ENCODE results near the gene LHFPL2. TPM values are rescaled to one million over a fixed set of nuclear protein-coding genes. Genes with fewer than 3 reads are reported as not detected.

Gene LHFPL2
- total and polyA plus RNA-seq, 2 experiments from 2014 or later, result 10.6 to 50.8 TPM

- TF ChIP-seq JUNB (IDR thresholded peaks at IDR 0.05; ENCODE audit: unreplicated experiment) (no peak), ZNF114 (CRISPR knock-in tag; IDR thresholded peaks at IDR 0.05) (no peak), ZNF462 (CRISPR knock-in tag; IDR thresholded peaks at IDR 0.05) (no peak), POLR2AphosphoS5 (IDR thresholded peaks at IDR 0.05; ENCODE audit: low read depth) (no peak), EZH2phosphoT487 (IDR thresholded peaks at IDR 0.05; ENCODE audit: unreplicated experiment) (no peak), NANOG (IDR thresholded peaks at IDR 0.05; ENCODE audit: borderline replicate concordance) (no peak), ETS1 (IDR thresholded peaks at IDR 0.05) (no peak), CREB1 (CRISPR knock-in tag; IDR thresholded peaks at IDR 0.05; ENCODE audit: low read depth) (no peak), REST (IDR thresholded peaks at IDR 0.05; ENCODE audit: unreplicated experiment) (no peak), STAT1 (IDR thresholded peaks at IDR 0.05; ENCODE audit: unreplicated experiment) (no peak), ZNF331 (CRISPR knock-in tag; IDR thresholded peaks at IDR 0.05; ENCODE audit: low read depth) (no peak), CTCF (conservative IDR thresholded peaks at IDR 0.05; ENCODE audit: low read depth in 2 of 2) (no peak), EZH2 (IDR thresholded peaks at IDR 0.05; ENCODE audit: low read depth, unreplicated experiment) (no peak)
- H3K4me1 Mint-ChIP-seq, result peaks cover 30% of the 10 kb centered on the region
- H3K4me3 Mint-ChIP-seq, result no peak overlapping the region
- H3K36me3 Mint-ChIP-seq (ENCODE audit: low read depth), result peaks cover 53% of the 10 kb centered on the region
- H2AFZ ChIP-seq, result no peak overlapping the region
- H3K4me2 ChIP-seq, result no peak overlapping the region
- peaks cover 4% of the 10 kb centered on the region for H3K27me3 Mint-ChIP-seq (ENCODE audit: insufficient read depth, low read depth, poor library complexity)
- DNase-seq (ENCODE audit: low spot score), result no peak
- no peak overlapping the region for H3K27ac Mint-ChIP-seq
- no peak for ATAC-seq
- H3K79me2 ChIP-seq (replicated peaks; ENCODE audit: insufficient read depth), result peaks cover 81% of the 10 kb centered on the region
- peaks cover 12% of the 10 kb centered on the region; the same call in 1 of the 2 replicates for H4K20me1 ChIP-seq (replicated peaks; ENCODE audit: insufficient read depth)
- no peaks in the 10 kb centered on the region for H3F3A ChIP-seq (replicated peaks; ENCODE audit: low read depth)
- 0 out of 2 replicates have a peak, but pooled peaks cover 4% of the 10 kb centered on the region for H3K9me2 ChIP-seq (ENCODE audit: insufficient read depth)
- no peaks in the 10 kb centered on the region for H3K27me3 ChIP-seq (ENCODE audit: insufficient read depth)
- peaks cover 26% of the 10 kb centered on the region for H3K9me3 Mint-ChIP-seq
- peaks cover 7% of the 10 kb centered on the region; the same call in 1 of the 2 replicates for H3K36me3 ChIP-seq (ENCODE audit: insufficient read depth)
- no peak overlapping the region for H3K27ac ChIP-seq (ENCODE audit: low read depth)
- no peak overlapping the region for H3K4me3 ChIP-seq
- H3K4me1 ChIP-seq (ENCODE audit: insufficient read depth), result peaks cover 12% of the 10 kb centered on the region; the same call in 1 of the 2 replicates
Observed at GRCh38 chr5:78589923-78590322, 58.6 kb downstream of the LHFPL2 start.
